Effector CD4-positive, alpha-beta T cell (primary cell): Measurements from ENCODE around the gene PTPN22.
A peak's percentile ranks its signal among the peaks of the same experiment; 100 is the strongest.

ENCODE experiments used
- DNase-seq: peaks from one replicate; pipeline ENCODE4 v3.0.0-alpha.2; 2020

Gene PTPN22

DNA sequence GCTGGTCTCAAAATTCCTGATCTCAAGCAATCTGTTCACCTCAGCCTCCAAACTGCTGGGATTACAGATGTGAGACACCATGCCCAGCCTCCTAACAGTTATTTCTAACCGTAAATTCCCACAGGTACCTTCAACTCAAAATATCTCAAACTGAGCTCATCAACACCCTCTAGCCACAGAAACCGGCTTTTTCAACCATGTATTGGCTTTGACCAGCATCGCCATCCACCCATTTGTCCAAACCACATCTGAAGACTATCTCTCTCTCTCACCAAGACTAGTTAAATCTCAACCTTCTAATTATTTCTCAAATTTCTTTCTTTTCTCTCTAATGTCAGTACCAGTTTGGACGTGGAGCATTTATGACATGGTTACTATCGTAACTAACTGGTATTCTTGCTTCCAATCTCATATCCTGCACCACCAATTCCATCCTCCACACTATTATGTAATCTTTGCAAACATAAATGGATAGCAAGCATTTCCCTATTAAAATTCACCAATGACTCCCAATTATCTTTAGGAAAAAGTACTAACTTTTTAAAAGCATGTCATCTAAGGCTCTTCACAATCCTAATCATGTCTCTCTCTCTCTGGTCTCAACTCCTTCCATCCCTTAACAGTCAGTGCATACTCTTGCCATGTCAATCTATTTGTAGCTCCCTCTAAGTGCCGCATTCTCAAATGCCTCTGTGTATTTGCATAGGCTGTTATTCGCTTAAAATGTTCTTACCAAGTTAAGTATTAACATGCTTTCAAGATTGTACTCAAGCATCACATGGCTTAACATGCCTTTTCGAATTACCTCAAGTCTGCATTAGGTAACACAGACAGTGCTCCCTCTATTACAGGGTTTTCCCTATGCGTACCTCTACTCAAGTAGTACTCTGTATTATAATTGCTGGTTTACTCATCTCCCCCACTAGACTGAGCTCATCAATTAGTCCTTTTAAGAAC, 77.4 kb downstream of the PTPN22 start:
- no peak for DNase-seq

- no peak for DNase-seq
These were observed 78.5 kb downstream of the PTPN22 start for GRCh38 chr1:113792986-113793385.

GRCh38 chr1:113792471-113792870, 79.0 kb downstream of the PTPN22 start:
- DNase-seq: no peak

GRCh38 chr1:113788802-113789201, 82.7 kb downstream of the PTPN22 start:
- no peak for DNase-seq

GRCh38 chr1:113787663-113788062, 83.8 kb downstream of the PTPN22 start:
- no peak for DNase-seq

GRCh38 chr1:113786069-113786468, 85.4 kb downstream of the PTPN22 start:
- DNase-seq: no peak

DNA sequence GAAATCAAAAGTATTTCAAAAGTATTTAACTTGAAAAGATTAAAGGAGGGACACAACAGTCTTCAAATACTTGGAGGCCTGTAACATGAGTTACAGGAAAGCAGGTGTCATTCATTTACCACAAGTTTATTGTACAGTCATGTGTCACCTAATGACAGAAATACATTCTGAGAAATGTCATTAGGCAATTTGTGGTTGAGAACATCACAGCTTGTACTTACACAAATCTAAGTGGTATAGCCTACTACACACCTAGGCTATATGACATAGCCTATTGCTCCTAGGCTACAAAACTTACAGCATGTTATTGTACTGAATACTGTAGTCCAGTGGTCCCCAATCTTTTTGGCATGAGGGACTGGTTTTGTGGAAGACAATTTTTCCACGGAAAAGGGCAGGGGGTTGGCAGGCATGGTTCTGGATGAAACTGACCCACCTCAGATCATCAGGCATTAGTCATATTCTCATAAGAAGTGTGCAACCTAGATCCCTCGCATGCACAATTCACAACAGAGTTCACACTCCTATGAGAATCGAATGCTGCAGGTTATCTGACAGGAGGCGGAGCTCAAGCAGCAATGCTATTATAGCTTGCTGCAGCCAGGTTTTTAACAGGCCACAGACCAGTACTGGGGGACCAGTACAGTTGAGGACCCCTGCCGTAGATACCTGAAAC, 87.3 kb downstream of the PTPN22 start:
- no peak for DNase-seq

GRCh38 chr1:113783254-113784103, 88.0 kb downstream of the PTPN22 start:
- peak; percentile 38 for DNase-seq

DNA sequence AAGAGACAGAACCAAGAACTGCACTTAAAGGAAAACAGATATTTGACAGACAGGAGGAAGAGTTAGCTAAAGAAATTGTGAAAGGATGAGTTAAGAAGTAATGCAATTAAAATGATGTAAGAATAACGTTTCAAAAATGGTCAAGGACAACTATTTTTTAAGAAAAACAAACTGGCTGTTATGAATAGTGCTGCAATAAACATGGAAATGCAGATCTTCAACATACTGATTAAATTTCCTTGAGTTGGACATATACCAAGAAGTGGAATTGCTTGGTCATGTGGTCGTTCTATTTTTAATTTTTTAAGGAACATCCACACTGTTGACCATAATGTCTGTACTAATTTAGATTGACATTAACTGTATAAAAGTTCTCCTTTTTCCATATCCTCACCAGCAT, 89.1 kb downstream of the PTPN22 start:
- no peak for DNase-seq

- DNase-seq: no peak
These were observed 91.0 kb downstream of the PTPN22 start for GRCh38 chr1:113780374-113781146.

- no peak for DNase-seq
These were observed 92.0 kb downstream of the PTPN22 start for GRCh38 chr1:113779542-113779941.

DNA sequence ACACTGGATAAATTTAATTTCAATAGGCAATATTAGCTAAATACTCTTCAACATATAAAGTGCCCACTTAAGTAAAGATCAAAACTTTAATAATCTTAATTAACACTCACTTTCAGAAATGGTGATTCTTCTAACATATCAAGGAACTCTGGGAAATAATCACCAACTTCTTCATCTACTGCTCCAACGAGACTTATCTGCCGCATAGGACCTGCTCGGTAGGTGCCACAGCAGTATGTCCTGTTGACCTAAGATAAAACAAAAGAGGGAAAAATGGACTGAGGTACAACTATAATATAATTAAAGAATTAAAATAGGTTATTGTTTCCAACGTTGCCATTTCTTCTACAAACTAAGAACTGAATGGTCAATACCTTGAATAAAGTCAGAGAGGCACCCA, 94.0 kb downstream of the PTPN22 start:
- DNase-seq: no peak

DNA sequence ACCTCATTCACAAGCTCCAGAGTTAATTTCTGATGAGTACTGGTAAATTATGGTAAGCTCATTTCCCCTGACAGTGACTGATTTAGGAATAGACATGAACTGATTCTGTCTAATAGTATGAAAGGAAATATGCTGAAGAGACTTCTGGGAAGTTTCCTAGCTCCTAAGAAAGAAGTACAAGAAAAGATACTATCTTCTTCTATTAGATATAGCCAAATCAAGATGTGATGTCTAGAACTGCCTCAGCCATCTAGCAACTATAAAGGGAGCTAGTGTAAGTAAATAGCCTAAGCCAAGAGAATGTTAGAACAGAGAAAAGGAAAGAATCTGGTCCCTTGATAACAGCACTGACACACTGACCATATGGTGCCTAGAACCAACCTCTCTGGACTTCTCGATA, 101.5 kb downstream of the PTPN22 start:
- no peak for DNase-seq

DNA sequence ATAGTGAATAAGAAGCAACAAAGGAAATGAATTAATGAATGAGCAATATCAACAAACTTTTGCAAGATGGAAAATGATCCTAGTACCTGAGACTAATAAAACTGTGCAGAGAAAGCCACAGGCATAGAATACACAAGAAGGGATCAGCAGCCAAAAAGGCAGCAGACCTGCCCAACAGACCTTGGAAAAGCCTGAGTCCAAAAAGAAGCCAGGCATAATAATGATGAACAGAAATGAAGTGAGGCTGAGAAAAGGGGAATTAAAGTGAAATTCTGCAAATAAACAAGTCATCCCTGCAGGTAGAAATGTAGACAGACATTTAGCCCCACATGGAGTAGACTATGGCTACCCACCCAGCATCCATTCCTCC, 101.9 kb downstream of the PTPN22 start:
- no peak for DNase-seq

- DNase-seq: no peak
These were observed 102.5 kb downstream of the PTPN22 start for GRCh38 chr1:113768916-113769600.

DNA sequence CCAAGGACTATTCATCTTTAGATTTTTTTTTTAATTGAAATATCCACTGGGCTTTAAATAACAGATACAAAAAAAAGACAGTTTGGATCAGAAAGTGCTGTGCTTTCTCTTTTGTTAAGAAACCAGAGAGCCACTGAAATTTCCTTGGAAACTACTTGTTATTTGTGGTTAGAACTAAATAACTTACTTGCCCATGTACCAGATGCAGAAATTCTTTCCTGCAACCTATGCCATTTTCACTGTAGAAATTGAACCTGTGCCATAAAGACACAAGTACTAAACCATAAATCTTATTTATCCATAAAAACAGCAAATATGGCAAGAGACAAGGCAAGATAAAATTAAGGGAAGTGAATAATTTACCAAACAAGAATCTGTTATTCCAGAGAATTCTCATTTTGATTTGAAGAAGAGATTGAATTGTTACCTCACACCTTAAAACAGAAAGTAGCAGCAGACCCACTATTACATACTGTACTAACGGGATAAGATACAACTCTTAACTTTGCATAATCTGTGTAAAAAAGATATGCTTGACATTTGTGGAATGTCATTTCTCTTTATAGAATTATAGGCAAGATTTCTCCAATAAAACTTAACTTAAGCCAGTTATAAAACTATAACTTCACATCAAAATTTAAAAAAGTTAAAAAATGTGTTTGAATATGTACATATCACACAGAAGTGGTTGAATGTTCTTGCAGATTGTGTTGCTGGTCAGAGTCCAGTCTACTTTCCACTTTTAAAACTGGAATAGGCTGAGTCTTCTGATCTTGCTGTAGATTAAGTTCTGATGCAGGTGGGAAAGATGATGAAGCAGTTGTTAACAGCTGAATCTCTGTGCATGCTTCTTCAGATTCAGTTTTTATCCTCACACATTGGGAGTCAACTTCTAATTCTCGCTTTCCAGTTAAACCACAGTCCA, 105.9 kb downstream of the PTPN22 start:
- DNase-seq: no peak
